BJ (cell line): ENCODE results near the gene DSCAML1. TPM values are rescaled to one million over a fixed set of nuclear protein-coding genes. Genes with fewer than 3 reads are reported as not detected.

Source experiments
- CTCF ChIA-PET: fragments of 350-600 bp; formaldehyde crosslinking; extraction: SDS; loops from one replicate; lab custom pipeline; 2021; ENCODE audit warnings: antibody characterized with exemption, inconsistent platforms; lab: Yijun Ruan, JAX
- POLR2A ChIA-PET: fragments of 300-600 bp; sonication (Branson Sonifier 250); formaldehyde crosslinking; extraction: SDS; loops from one replicate; lab custom pipeline; 2021; ENCODE audit warnings: antibody characterized with exemption; lab: Charles Lee
- DNase-seq: peaks from one replicate; pipeline ENCODE4 v3.0.0-alpha.2; 2011; ENCODE audit warnings: low read depth
- H3K27me3 ChIP-seq: 2 replicates; pipeline ENCODE4 v1.6.0; 2011; ENCODE audit warnings: low read length; ENCODE audit not compliant: control insufficient read depth, insufficient read depth
- H3K36me3 ChIP-seq: 2 replicates; pipeline ENCODE4 v1.5.1; 2011; ENCODE audit warnings: low read length; ENCODE audit not compliant: control insufficient read depth, insufficient read depth
- H3K4me3 ChIP-seq: 2 replicates; pipeline ENCODE4 v1.5.1; 2011; ENCODE audit warnings: low read depth, mild to moderate bottlenecking, control low read depth, low read length
- CTCF ChIP-seq: IDR thresholded peaks from 2 replicates; pipeline ENCODE4 v1.5.1; 2011; ENCODE audit warnings: low read depth, mild to moderate bottlenecking, control low read depth, inconsistent platforms, low read length, moderate library complexity; ENCODE audit not compliant: insufficient read depth
- polyA minus RNA-seq: library from RNA; depleted of rRNA, polyadenylated mRNA; stranded (reverse); fragments of >200 nt; gene quantifications from 2 replicates; pipeline ENCODE4 v1.2.3, GENCODE V29; 2011; rRNA and poly(A)+ RNA removed
- polyA plus RNA-seq: library from polyadenylated mRNA; depleted of rRNA; stranded (reverse); fragments of >200 nt; gene quantifications from 2 replicates; pipeline ENCODE4 v1.2.3, GENCODE V29; 2011; rRNA removed

The DSCAML1 gene
- polyA plus RNA-seq (not detected in 2 replicates), polyA minus RNA-seq (not detected in 2 replicates)

- CTCF ChIA-PET, result interaction anchor here (4.1 kb wide), 1 partner anchor 11 kb away, joined by 36 read pairs; no protein-coding TSS in a partner anchor
These were observed at the start of gene DSCAML1 for GRCh38 chr11:117796872-117797529. DSCAML1 (minus strand) TSS chr11:117797216; CDS start chr11:117797079, 137 bp downstream.

GRCh38 chr11:117843666-117844484 is 46.9 kb upstream of the DSCAML1 start:
- TF ChIP-seq CTCF, result peak; percentile 95
- no peak for DNase-seq
- ChIA-PET POLR2A (no interaction called here), CTCF (interaction anchor here (0.7 to 7.8 kb wide), 21 partner anchors 10 to 417 kb away, joined by 3 to 176 read pairs (median 5); partner anchors contain the start of gene FXYD2)
- Histone ChIP-seq H3K36me3 (no peaks in the 10 kb centered on the region), H3K4me3 (no peak overlapping the region), H3K27me3 (peaks cover 2% of the 10 kb centered on the region; the same call in 1 of the 2 replicates)

More at GRCh38 chr11:117796872-117797529, at the start of gene DSCAML1:
- no peak within 1 kb of the TSS for H3K4me3 ChIP-seq
- peaks cover 21% of the 10 kb centered on the region for H3K27me3 ChIP-seq
- H3K36me3 ChIP-seq, result no peaks in the 10 kb centered on the region
- DNase-seq, result no peak
- TF ChIP-seq CTCF, result no peak
- POLR2A ChIA-PET, result no interaction called here

- H3K27me3 ChIP-seq, result peaks cover 2% of the 10 kb centered on the region; the same call in 1 of the 2 replicates
- H3K36me3 ChIP-seq, result no peaks in the 10 kb centered on the region
- TF ChIP-seq CTCF, result no peak
- no peak for DNase-seq
- no peak overlapping the region for H3K4me3 ChIP-seq
- CTCF ChIA-PET, result interaction anchor here (0.6 to 7.8 kb wide), 15 partner anchors 9 to 1482 kb away, joined by 3 to 176 read pairs (median 6); no protein-coding TSS in a partner anchor
- POLR2A ChIA-PET, result no interaction called here
These were observed 45.3 kb upstream of the DSCAML1 start for GRCh38 chr11:117842131-117842941.

- TF ChIP-seq CTCF, result no peak
- ChIA-PET CTCF (interaction anchor here (0.6 to 7.8 kb wide), 3 partner anchors 33 to 157 kb away, joined by 3 to 176 read pairs (median 18); no protein-coding TSS in a partner anchor), POLR2A (no interaction called here)
- DNase-seq, result no peak
- no peak overlapping the region for H3K4me3 ChIP-seq
- H3K36me3 ChIP-seq, result no peaks in the 10 kb centered on the region
- peaks cover 2% of the 10 kb centered on the region; the same call in 1 of the 2 replicates for H3K27me3 ChIP-seq
These were observed 44.6 kb upstream of the DSCAML1 start for GRCh38 chr11:117841551-117842031.
